ENCODE data around the gene COQ2. TPM values are rescaled to one million over a fixed set of nuclear protein-coding genes. Genes with fewer than 3 reads are reported as not detected.

COQ2 gene
- total and polyA plus RNA-seq, 2 of the 13 experiments (the other 11 are each of a cell fraction or from before 2014, with no cell fraction given), result 10.1 to 17.3 TPM

- TF ChIP-seq ZNF687 (CRISPR knock-in tag; IDR thresholded peaks at IDR 0.05), result peak; percentile 90
- peak; percentile 93 for TF ChIP-seq CHD2 (IDR thresholded peaks at IDR 0.05; ENCODE audit: low read depth, low read length)
- TF ChIP-seq ZNF142 (CRISPR knock-in tag; IDR thresholded peaks at IDR 0.05), result peak; percentile 99
- peak; percentile 82; the same call in 1 of the 2 replicates for TF ChIP-seq ZNF543 (CRISPR knock-in tag; IDR thresholded peaks at IDR 0.05)
- TF ChIP-seq ZNF709 (CRISPR knock-in tag; IDR thresholded peaks at IDR 0.05), result peak; percentile 75
- TF ChIP-seq NFAT5 (CRISPR knock-in tag; IDR thresholded peaks at IDR 0.05), result peak; percentile 67; the same call in 1 of the 2 replicates
- no peak for TF ChIP-seq ZBTB42 (CRISPR knock-in tag; IDR thresholded peaks at IDR 0.05)
- no peak for TF ChIP-seq ZFP62 (CRISPR knock-in tag; IDR thresholded peaks at IDR 0.05)
- TF ChIP-seq ZNF34 (CRISPR knock-in tag; IDR thresholded peaks at IDR 0.05; ENCODE audit: borderline replicate concordance), result 0 out of 2 replicates have a peak, but pooled peaks have one; percentile 59
- no peak for TF ChIP-seq CAMTA2 (CRISPR knock-in tag; IDR thresholded peaks at IDR 0.05; ENCODE audit: borderline replicate concordance)
- 0 out of 2 replicates have a peak, but pooled peaks have one; percentile 12 for TF ChIP-seq CREBL2 (CRISPR knock-in tag; IDR thresholded peaks at IDR 0.05; ENCODE audit: borderline replicate concordance)
- 0 out of 2 replicates have a peak, but pooled peaks have one; percentile 19 for TF ChIP-seq ZNF446 (CRISPR knock-in tag; IDR thresholded peaks at IDR 0.05)
Measured at GRCh38 chr4:83284193-83285054, at the start of gene COQ2 (continued).

Measured in HepG2 (cell line).